Kasumi-1 (cell line): ENCODE results near the gene ATP6V1B1.
"Not testable (repeated sequence)": the region's sequence is repeated elsewhere in the genome, so short reads cannot be mapped to it uniquely, and the experiment has no call there.

Experiments
- DNase-seq, 2 experiments: peaks; one replicate each; lab custom pipeline; 2025; lab: John Stamatoyannopoulos, UW

The ATP6V1B1 gene

GRCh38 chr2:71006955-71007799, 71.5 kb downstream of the ATP6V1B1 start:
- DNase-seq = no peak

GRCh38 chr2:71008342-71008741, 72.6 kb downstream of the ATP6V1B1 start:
- DNase-seq = no peak

- not testable (repeated sequence) for DNase-seq
Observed at GRCh38 chr2:71011786-71012185, 76.1 kb downstream of the ATP6V1B1 start.
